ENCODE results near the gene MIA3.

- TF ChIP-seq CTCF (IDR thresholded peaks at IDR 0.05; ENCODE audit: poor library complexity) = no peak
- no peak for TF ChIP-seq EZH2phosphoT487 (IDR thresholded peaks at IDR 0.05; ENCODE audit: low read depth, severe bottlenecking, unreplicated experiment)
- no peak for TF ChIP-seq EZH2 (IDR thresholded peaks at IDR 0.05; ENCODE audit: borderline replicate concordance)
These were observed 91.8 kb downstream of the MIA3 start for GRCh38 chr1:222709700-222710153.
